ENCODE results near the gene ANKRD6.

GRCh38 chr6:89680150-89680549, 247.2 kb downstream of the ANKRD6 start:
- TF ChIP-seq, protein P1, sequence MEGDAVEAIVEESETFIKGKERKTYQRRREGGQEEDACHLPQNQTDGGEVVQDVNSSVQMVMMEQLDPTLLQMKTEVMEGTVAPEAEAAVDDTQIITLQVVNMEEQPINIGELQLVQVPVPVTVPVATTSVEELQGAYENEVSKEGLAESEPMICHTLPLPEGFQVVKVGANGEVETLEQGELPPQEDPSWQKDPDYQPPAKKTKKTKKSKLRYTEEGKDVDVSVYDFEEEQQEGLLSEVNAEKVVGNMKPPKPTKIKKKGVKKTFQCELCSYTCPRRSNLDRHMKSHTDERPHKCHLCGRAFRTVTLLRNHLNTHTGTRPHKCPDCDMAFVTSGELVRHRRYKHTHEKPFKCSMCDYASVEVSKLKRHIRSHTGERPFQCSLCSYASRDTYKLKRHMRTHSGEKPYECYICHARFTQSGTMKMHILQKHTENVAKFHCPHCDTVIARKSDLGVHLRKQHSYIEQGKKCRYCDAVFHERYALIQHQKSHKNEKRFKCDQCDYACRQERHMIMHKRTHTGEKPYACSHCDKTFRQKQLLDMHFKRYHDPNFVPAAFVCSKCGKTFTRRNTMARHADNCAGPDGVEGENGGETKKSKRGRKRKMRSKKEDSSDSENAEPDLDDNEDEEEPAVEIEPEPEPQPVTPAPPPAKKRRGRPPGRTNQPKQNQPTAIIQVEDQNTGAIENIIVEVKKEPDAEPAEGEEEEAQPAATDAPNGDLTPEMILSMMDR (IDR thresholded peaks at IDR 0.05; ENCODE audit: insufficient read depth, low read length, poor library complexity, severe bottlenecking) = no peak
- no peak for TF ChIP-seq EZH2phosphoT487 (conservative IDR thresholded peaks at IDR 0.05; ENCODE audit: low read length)
